Measurements from ENCODE around the gene OR4D10.
"Not testable (repeated sequence)": the region's sequence is repeated elsewhere in the genome, so short reads cannot be mapped to it uniquely, and the experiment has no call there.

OR4D10 gene

GRCh38 chr11:59473015-59473414, at the start of gene OR4D10:
Gene OR4D10 (plus strand): TSS chr11:59473315. CDS start chr11:59477430, 4,115 bp downstream.
- no peak for DNase-seq

- no peak for DNase-seq
Measured at GRCh38 chr11:59423835-59424234, 49.3 kb upstream of the OR4D10 start.

GRCh38 chr11:59425131-59425530, 48.0 kb upstream of the OR4D10 start:
- no peak for DNase-seq

GRCh38 chr11:59426361-59427067, 46.6 kb upstream of the OR4D10 start, which contains the start of gene OR5A2:
Gene OR5A2 (minus strand): TSS chr11:59426413. CDS start chr11:59422953, 3,460 bp downstream.
- no peak for DNase-seq

- DNase-seq, result no peak
Measured at GRCh38 chr11:59427068-59427382, 46.1 kb upstream of the OR4D10 start.

GRCh38 chr11:59429924-59430516, 43.1 kb upstream of the OR4D10 start:
- DNase-seq, result no peak

GRCh38 chr11:59436169-59436568, 36.9 kb upstream of the OR4D10 start, which contains the start of gene OR5A1:
Gene OR5A1 (plus strand): TSS chr11:59436469. CDS start chr11:59443169, 6,700 bp downstream.
- no peak for DNase-seq

- DNase-seq, result no peak
Measured at GRCh38 chr11:59437770-59438169, 35.3 kb upstream of the OR4D10 start.

GRCh38 chr11:59445624-59446023, 27.5 kb upstream of the OR4D10 start:
- not testable (repeated sequence) for DNase-seq

- DNase-seq, result no peak
Measured at GRCh38 chr11:59448484-59448883, 24.6 kb upstream of the OR4D10 start.

GRCh38 chr11:59456661-59457060, 16.5 kb upstream of the OR4D10 start, which contains the start of gene OR4D6:
Gene OR4D6 (plus strand): TSS chr11:59456961. CDS start chr11:59456961, 0 bp downstream.
- no peak for DNase-seq

GRCh38 chr11:59459916-59460315, 13.2 kb upstream of the OR4D10 start:
- DNase-seq, result no peak

GRCh38 chr11:59463190-59463641, 9.9 kb upstream of the OR4D10 start:
- DNase-seq, result no peak

- no peak for DNase-seq
Measured at GRCh38 chr11:59475176-59475575, 2.1 kb downstream of the OR4D10 start.

- DNase-seq, result no peak
Measured at GRCh38 chr11:59479906-59480305, 6.8 kb downstream of the OR4D10 start.

- DNase-seq, result no peak
Measured at GRCh38 chr11:59480359-59480758, 7.2 kb downstream of the OR4D10 start.

GRCh38 chr11:59501931-59502330, 28.8 kb downstream of the OR4D10 start:
- no peak for DNase-seq

GRCh38 chr11:59503276-59503675, 30.2 kb downstream of the OR4D10 start, which contains the start of gene OR4D11:
Gene OR4D11 (plus strand): TSS chr11:59503576. CDS start chr11:59503576, 0 bp downstream.
- DNase-seq, result no peak

- no peak for DNase-seq
Measured at GRCh38 chr11:59510941-59511589, 38.0 kb downstream of the OR4D10 start, which contains the start of gene OR4D9. Gene OR4D9 (plus strand): TSS chr11:59511539. CDS start chr11:59514913, 3,374 bp downstream.

GRCh38 chr11:59511675-59512074, 38.6 kb downstream of the OR4D10 start:
- no peak for DNase-seq

GRCh38 chr11:59520139-59520538, 47.0 kb downstream of the OR4D10 start:
- DNase-seq, result not testable (repeated sequence)

GRCh38 chr11:59520741-59521140, 47.6 kb downstream of the OR4D10 start:
- DNase-seq, result no peak

- no peak for DNase-seq
Measured at GRCh38 chr11:59523541-59523940, 50.4 kb downstream of the OR4D10 start.

- DNase-seq, result no peak
Measured at GRCh38 chr11:59528711-59529110, 55.6 kb downstream of the OR4D10 start.
